ENCODE results near the gene GBX2.

GBX2 gene

DNA sequence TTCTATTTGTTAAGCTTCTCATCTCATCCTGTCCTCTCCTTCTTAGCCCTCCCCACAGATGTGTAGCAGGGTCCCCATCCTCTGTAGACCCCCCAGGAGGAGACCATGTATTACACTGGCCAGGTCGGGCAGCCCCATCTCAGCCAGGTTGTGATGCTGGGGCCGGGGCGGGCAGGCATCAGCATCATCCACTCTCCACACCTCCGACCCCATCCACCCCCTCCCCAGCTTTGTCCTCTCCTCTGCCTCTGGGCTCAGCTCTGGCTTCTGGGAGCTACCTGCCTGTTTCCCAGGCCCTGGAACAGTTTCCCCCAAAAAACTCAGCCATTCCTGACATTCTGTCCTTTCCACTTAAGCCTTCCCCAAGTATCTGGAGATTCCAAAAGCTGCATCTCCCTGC lies 49.2 kb downstream of the GBX2 start:
- no peaks in the 10 kb centered on the region for H3K36me3 ChIP-seq (ENCODE audit: control insufficient read depth in 4 of 4, insufficient read depth in 4 of 4, low read length in 3 of 4)
- no peak for DNase-seq

DNA sequence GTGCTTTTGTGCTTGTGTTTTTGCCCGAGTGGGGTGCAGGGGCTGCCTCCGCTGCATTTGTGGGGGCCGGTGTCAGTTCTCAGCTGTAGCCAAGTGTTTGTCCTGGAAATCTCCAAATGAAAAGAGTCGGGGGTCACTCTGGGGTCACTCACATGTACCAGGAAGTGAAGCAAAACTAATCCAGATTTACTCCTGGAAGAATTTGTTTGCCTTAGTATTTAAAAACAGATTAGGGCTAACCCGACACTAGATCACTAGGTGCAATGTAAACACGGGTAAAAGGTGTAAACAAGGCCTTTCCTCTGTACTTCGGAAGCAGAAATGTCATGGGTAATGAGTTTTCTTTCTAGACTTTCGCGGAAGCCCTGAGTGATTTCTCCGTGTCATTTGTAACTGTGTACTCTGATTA lies 50.3 kb downstream of the GBX2 start:
- CTCF ChIA-PET = no interaction called here

More for the DNA sequence above, 49.2 kb downstream of the GBX2 start:
- H3K27me3 ChIP-seq (replicated peaks in 2 of 5; ENCODE audit: control insufficient read depth in 4 of 5, insufficient read depth in 5 of 5, low read length in 4 of 5) = peaks cover 2 to 48% (median 17%) of the 10 kb centered on the region in 5 experiments
- CTCF ChIA-PET = no interaction called here
- no peak overlapping the region for H3K4me3 ChIP-seq (ENCODE audit: control insufficient read depth in 1 of 7, extremely low read depth in 1 of 7, insufficient read depth in 4 of 7, low read depth in 2 of 7, low read length in 6 of 7)
- 69% methylated on average over 4 of the region's 4 CpGs for WGBS (ENCODE audit: insufficient coverage)
- H3K4me1 ChIP-seq (ENCODE audit: control extremely low read depth in 1 of 4, control insufficient read depth in 4 of 4, insufficient read depth in 4 of 4, low read length in 3 of 4) = no peaks in the 10 kb centered on the region
- H3K27ac ChIP-seq (ENCODE audit: insufficient read depth in 1 of 2, low read depth in 1 of 2, low read length in 2 of 2, poor library complexity in 1 of 2, severe bottlenecking in 2 of 2) = no peak overlapping the region
- POLR2A ChIA-PET = interaction anchor here (0.6 kb wide), 1 partner anchor 18 kb away, joined by 5 read pairs; no protein-coding TSS in a partner anchor
- H3K9me3 ChIP-seq (ENCODE audit: control extremely low read depth in 1 of 5, control insufficient read depth in 4 of 5, insufficient read depth in 2 of 5, low read depth in 1 of 5, low read length in 4 of 5) = no peaks in the 10 kb centered on the region

DNA sequence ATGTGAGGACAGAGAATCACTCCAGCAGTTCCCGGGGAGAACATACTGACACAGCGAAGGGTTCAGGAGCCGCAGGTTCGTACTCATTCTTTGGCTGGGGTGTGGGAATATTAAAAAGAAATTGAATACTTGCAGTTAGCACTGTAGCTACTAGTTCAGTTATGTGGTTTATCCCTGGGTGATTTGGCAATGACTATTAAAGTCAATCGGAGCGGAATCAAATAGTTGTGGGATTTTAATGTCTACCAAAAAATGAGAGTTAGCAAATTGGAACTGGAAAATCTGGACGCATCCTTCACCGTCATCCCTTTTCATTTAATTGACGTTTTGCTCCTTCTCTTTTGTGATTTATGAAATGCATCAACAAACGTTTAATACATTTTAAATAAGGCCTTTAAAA lies 50.8 kb downstream of the GBX2 start:
- Histone ChIP-seq H3K27ac (ENCODE audit: insufficient read depth in 1 of 2, low read depth in 1 of 2, low read length in 2 of 2, poor library complexity in 1 of 2, severe bottlenecking in 2 of 2) (no peak overlapping the region), H3K36me3 (ENCODE audit: control insufficient read depth in 4 of 4, insufficient read depth in 4 of 4, low read length in 3 of 4) (no peaks in the 10 kb centered on the region), H3K4me3 (ENCODE audit: control insufficient read depth in 1 of 7, extremely low read depth in 1 of 7, insufficient read depth in 4 of 7, low read depth in 2 of 7, low read length in 6 of 7) (no peak overlapping the region), H3K9me3 (ENCODE audit: control extremely low read depth in 1 of 5, control insufficient read depth in 4 of 5, insufficient read depth in 2 of 5, low read depth in 1 of 5, low read length in 4 of 5) (no peaks in the 10 kb centered on the region), H3K4me1 (ENCODE audit: control extremely low read depth in 1 of 4, control insufficient read depth in 4 of 4, insufficient read depth in 4 of 4, low read length in 3 of 4) (no peaks in the 10 kb centered on the region), H3K27me3 (replicated peaks in 2 of 5; ENCODE audit: control insufficient read depth in 4 of 5, insufficient read depth in 5 of 5, low read length in 4 of 5) (peaks cover 2 to 52% (median 17%) of the 10 kb centered on the region in 5 experiments)
- no peak for DNase-seq
- ChIA-PET CTCF (no interaction called here), POLR2A (no interaction called here)
- 80% methylated on average over 3 of the region's 10 CpGs for WGBS (ENCODE audit: insufficient coverage)

More for the DNA sequence above, 50.3 kb downstream of the GBX2 start:
- POLR2A ChIA-PET = no interaction called here
- no peak for DNase-seq
- Histone ChIP-seq H3K27ac (ENCODE audit: insufficient read depth in 1 of 2, low read depth in 1 of 2, low read length in 2 of 2, poor library complexity in 1 of 2, severe bottlenecking in 2 of 2) (no peak overlapping the region), H3K4me1 (ENCODE audit: control extremely low read depth in 1 of 4, control insufficient read depth in 4 of 4, insufficient read depth in 4 of 4, low read length in 3 of 4) (no peaks in the 10 kb centered on the region), H3K36me3 (ENCODE audit: control insufficient read depth in 4 of 4, insufficient read depth in 4 of 4, low read length in 3 of 4) (no peaks in the 10 kb centered on the region), H3K4me3 (ENCODE audit: control insufficient read depth in 1 of 7, extremely low read depth in 1 of 7, insufficient read depth in 4 of 7, low read depth in 2 of 7, low read length in 6 of 7) (no peak overlapping the region), H3K27me3 (replicated peaks in 2 of 5; ENCODE audit: control insufficient read depth in 4 of 5, insufficient read depth in 5 of 5, low read length in 4 of 5) (peaks cover 2 to 49% (median 17%) of the 10 kb centered on the region in 5 experiments), H3K9me3 (ENCODE audit: control extremely low read depth in 1 of 5, control insufficient read depth in 4 of 5, insufficient read depth in 2 of 5, low read depth in 1 of 5, low read length in 4 of 5) (no peaks in the 10 kb centered on the region)
- 60% methylated on average over 9 of the region's 10 CpGs for WGBS (ENCODE audit: insufficient coverage)
